SIG-M5 (cell line): Measurements from ENCODE around the gene ZNF880.
"Not testable (repeated sequence)": the region's sequence is repeated elsewhere in the genome, so short reads cannot be mapped to it uniquely, and the experiment has no call there.

Experiments used
- DNase-seq: peaks from one replicate; lab custom pipeline; 2025; lab: John Stamatoyannopoulos, UW

Gene ZNF880

GRCh38 chr19:52369559-52370340, at the start of gene ZNF880:
Gene ZNF880, plus strand, starts transcription at chr19:52369923. Its CDS starts 43 bp downstream, at chr19:52369966.
- no peak for DNase-seq

DNA sequence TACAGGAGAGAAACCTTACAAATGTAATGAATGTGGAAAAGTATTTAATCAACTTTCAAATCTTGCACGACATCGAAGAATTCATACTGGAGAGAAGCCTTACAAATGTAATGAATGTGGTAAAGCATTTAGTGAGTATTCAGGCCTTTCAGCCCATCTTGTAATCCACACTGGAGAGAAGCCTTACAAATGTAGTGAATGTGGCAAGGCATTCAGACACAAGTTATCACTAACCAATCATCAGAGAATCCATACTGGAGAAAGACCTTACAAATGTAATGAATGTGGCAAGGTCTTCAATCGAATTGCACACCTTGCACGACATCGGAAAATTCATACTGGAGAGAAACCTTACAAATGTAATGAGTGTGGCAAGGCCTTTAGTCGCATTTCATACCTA, 47.3 kb upstream of the ZNF880 start:
- no peak for DNase-seq

DNA sequence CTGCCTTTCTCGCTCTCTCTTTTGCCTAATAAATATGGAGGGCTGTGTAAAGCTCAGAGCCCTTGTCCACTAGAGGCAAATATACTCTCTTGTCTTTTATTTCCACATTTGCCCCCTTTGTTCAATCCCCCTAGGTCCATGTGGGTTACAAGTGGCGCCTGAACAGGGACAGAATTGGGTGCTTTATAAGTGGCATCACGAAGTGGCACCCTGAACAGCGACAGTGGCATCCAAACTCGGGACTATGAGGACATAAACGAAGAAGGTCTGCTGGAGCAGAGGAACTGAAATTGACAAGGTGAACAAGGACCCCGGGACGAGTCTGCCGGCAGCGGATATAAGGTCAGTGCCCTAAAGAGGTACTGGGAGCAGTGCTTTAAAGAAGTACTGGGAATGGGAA, 38.0 kb upstream of the ZNF880 start:
- no peak for DNase-seq

DNA sequence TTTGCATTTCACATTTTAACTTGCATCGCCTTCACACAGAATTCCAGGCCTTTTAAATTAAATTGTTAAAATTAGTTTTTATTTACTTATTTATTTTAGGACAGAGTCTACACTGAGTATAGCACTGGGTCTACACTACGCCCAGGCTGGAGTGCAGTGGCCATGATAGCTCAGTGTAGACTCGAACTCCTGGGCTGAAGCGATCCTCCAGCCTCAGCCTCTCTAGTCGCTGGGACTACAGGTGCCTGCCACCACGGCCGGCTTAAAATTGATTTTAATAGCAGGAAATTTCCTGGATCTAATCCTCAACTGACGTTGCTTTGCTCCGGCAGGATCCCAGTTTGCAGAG, 34.0 kb upstream of the ZNF880 start:
- DNase-seq = no peak

DNA sequence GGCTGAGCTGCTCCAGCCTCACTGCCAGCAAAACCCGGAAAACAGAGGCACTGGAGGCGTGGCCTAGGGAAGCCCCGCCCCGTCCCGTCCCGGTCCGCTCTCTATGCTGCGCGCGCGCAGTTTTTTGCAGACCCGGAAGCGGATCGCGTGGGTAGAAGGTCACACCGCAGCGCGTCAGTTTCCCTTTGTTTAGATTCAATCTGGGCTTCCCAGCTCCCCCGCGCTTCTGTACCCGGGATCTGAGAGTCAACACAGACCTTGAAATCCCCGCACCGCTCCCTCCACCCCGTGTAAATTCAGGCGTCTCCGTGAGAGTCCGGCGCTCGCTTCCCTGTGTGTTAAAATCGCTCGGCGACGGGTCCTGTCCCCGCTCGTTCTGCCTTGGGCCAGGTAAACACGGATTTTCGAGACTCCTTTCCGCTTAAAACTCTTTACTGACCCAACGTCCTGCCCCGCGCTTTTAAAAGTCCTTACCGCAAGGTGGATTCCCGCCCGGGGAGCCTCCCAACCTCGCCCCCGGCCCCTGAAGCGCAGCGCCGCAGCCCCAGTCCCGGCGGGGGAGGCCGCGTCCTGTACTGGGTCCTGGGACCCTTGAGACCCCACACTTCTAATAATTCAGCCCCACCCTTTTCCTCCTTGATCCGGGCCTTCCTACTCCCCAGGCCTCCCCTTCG, 33.5 kb upstream of the ZNF880 start, which contains the start of gene ZNF610:
Gene ZNF610, plus strand, starts transcription at position 127 of the 674 bp plus-strand sequence. CDS start 12,930 bp downstream, outside the sequence.
- DNase-seq = no peak

DNA sequence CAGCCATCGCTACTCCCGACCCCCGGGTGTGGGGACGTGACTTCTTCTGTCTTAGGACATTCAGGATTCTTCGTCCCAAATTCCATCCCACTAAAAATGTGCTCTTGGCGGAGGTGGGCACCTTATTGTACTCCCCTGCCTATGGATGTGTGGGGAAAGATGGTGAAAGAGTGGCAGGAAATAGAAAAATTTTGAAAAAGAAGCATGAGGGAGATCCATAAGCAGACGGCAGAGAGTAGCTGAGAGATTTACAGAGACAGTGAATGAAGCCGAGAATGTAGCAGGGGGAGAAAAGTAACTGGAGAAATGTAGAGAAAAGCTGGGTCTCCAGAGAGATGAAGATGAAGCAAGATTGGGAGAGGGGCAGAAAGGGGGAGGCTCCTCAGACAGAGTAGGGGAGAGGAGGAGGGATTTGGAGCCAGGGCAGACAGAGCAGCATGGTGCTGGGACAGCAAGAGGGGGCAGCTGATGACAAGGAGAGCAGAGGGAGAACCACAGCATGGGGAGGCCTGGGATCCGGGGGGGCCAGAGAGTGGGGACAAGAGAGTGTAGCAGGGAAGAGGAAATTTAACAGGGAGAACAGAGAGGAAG, 32.8 kb upstream of the ZNF880 start:
- no peak for DNase-seq

- DNase-seq = not testable (repeated sequence)
Observed at GRCh38 chr19:52339022-52339421, 30.7 kb upstream of the ZNF880 start.

- no peak for DNase-seq
Observed at GRCh38 chr19:52343548-52343947, 26.2 kb upstream of the ZNF880 start.

GRCh38 chr19:52345162-52345561, 24.6 kb upstream of the ZNF880 start:
- no peak for DNase-seq

DNA sequence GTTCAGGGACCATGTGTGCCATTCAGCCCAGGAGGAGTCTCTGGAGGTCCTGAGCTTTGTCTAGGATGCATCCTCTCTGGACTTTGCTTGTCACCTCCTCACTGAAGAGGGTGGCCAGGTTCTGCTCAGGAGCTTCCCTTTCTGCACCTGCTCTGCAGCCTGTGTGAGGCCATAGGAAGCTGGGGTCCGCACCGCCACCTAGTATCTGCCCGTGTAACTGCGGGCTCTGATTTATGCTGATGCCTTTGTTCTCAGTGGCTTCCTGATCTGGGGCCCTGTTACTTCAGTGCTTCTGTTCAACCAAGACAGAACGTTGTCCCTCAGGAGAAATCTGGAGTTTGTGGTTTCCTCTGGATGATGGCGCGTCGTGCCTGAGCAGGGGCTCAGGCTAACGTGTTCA, 18.2 kb upstream of the ZNF880 start:
- DNase-seq = no peak

DNA sequence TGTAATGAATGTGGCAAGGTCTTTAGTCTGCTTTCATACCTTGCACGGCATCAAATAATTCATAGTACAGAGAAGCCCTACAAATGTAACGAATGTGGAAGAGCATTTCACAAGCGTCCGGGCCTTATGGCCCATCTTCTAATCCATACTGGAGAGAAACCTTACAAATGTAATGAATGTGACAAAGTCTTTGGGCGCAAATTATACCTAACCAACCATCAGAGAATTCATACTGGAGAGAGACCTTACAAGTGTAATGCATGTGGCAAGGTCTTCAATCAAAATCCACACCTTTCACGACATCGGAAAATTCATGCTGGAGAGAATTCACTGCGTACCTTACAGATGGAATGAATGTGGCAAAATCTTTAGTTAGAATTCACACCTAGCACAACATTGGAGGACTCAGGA, 3.3 kb upstream of the ZNF880 start:
- no peak for DNase-seq

DNA sequence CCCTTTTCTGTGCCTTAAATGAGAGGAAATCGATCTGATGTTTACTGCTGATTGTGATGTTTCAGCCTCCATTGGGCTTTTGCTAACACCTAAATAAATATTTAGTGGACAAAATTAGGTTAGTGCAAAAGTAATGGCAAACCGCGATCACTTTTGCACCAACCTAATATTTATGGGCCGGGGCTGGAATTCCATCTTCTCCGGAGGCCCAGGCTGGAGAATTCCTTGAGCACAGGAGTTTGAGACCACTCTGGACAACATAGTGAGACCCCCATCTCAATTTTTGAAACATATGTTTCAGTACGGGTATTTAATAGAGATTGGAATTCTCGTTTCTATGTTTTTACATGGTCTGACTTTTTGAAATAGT, 603 bp downstream of the ZNF880 start:
- no peak for DNase-seq

- no peak for DNase-seq
Observed at GRCh38 chr19:52391135-52391534, 21.4 kb downstream of the ZNF880 start.

DNA sequence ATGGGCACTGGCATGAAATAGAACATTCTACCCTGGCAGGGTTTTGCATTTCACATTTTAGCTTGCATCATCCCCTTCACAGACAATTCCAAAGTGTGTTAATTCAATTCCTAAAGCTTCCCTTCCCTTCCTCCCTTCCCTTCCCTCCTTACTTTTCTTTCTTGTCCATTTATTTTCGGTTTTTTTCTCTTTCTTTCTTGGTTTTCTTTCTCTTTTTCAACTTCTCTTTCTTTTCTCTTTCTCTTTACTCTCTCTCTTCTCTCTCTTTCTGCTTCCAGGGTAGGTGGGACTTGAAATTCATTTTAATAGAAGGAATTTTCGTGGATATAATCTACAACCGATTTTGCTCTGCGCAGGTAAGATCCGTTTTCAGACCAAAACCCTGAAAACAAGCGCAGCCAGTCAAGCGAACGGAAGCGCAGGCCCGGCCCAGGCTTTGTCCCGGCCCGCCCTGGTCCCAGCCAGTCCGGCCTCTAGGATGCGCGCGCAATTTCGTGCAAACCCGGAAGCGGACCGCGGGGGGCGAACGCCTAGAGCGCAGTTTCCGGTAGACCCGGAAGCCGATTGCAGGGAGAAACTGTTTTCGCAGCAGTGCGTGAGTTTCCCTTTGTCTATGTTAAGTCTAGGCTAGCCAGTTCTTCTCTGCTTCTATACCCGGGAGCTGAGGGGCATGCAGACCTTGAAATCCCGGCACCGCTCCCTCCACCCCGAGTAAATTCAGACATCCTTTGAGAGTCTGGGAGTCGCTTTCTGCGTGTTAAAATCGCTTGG, 27.8 kb downstream of the ZNF880 start, which contains the start of gene ZNF528:
Gene ZNF528, plus strand, starts transcription at position 540 of the 771 bp plus-strand sequence. CDS start 4,165 bp downstream, outside the sequence.
- DNase-seq = no peak

DNA sequence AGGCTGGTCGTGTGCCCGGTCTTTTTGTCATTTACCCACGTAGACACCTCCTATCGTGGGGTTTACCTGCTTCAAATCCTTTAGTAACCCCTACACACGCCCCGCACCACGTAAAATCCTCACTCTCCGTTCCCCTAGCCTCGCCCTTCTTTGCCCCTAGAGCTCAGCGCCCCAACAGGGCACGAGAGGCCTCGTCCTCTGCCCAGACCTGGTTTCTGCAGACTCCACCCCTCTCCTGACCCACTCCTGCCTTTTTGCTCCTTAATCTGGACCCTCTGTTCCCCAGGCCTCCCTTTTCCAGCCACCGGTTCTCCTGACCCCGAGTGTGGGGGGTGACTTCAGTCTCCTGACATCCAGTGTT, 28.3 kb downstream of the ZNF880 start:
- no peak for DNase-seq

GRCh38 chr19:52410276-52410675, 40.6 kb downstream of the ZNF880 start:
- DNase-seq = no peak

DNA sequence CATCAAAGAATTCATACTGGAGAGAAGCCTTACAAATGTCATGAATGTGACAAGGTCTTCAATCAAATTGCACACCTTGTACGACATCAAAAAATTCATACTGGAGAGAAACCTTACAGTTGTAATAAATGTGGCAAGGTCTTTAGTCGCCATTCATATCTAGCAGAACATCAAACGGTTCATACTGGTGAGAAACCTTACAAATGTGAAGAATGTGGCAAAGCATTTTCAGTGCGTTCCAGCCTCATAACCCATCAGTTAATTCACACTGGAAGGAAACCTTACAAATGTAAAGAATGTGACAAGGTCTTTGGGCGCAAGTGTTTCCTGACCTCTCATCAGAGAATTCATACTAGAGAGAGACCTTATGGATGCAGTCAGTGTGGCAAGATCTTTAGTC, 46.0 kb downstream of the ZNF880 start:
- DNase-seq = no peak

- no peak for DNase-seq
Observed at GRCh38 chr19:52428937-52429336, 59.2 kb downstream of the ZNF880 start, which contains the start of gene ZNF534. Gene ZNF534, plus strand, starts transcription at chr19:52429148. Its CDS starts 2,327 bp downstream, at chr19:52431475.
